Hepatocyte (in vitro differentiated cells): ENCODE measurements around the gene NEURL4.

Source experiments
- EZH2 ChIP-seq: fragments of 200-600 bp; sonication (generic); IDR thresholded peaks from 2 replicates; pipeline ENCODE4 v1.6.1; 2016; ENCODE audit warnings: antibody characterized with exemption, mild to moderate bottlenecking, borderline replicate concordance
- EZH2phosphoT487 ChIP-seq: fragments of 200-600 bp; sonication (generic); IDR thresholded peaks from one replicate; pipeline ENCODE4 v1.6.1; 2018; ENCODE audit warnings: antibody characterized with exemption, mild to moderate bottlenecking, low read depth, moderate library complexity; ENCODE audit not compliant: unreplicated experiment, severe bottlenecking
- TF ChIP-seq, protein P1 (sequence below): fragments of 200-600 bp; sonication (generic); IDR thresholded peaks from 2 replicates; pipeline ENCODE4 v1.5.1; 2016; ENCODE audit warnings: antibody characterized with exemption, mild to moderate bottlenecking; ENCODE audit not compliant: poor library complexity

DNA sequence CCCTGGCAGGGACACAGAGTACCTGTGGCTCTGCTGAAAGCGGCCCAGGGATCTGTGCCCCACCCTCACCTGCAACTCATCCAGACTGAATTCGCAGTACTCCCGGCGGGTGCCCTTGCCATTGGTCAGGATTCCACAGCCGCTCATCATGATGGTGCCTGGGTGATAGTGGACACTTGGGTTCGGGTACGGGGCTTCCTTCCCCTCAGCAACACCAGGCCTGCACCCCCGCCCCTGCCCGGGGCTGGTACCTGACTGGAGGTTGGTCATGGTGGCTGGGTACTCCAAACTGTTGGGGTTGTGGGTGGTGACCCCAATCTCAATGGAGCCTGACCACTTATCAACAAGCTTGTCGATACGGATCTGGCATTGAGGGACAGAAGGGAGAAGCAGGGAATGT lies 2.9 kb downstream of the NEURL4 start:
- TF ChIP-seq, protein P1, sequence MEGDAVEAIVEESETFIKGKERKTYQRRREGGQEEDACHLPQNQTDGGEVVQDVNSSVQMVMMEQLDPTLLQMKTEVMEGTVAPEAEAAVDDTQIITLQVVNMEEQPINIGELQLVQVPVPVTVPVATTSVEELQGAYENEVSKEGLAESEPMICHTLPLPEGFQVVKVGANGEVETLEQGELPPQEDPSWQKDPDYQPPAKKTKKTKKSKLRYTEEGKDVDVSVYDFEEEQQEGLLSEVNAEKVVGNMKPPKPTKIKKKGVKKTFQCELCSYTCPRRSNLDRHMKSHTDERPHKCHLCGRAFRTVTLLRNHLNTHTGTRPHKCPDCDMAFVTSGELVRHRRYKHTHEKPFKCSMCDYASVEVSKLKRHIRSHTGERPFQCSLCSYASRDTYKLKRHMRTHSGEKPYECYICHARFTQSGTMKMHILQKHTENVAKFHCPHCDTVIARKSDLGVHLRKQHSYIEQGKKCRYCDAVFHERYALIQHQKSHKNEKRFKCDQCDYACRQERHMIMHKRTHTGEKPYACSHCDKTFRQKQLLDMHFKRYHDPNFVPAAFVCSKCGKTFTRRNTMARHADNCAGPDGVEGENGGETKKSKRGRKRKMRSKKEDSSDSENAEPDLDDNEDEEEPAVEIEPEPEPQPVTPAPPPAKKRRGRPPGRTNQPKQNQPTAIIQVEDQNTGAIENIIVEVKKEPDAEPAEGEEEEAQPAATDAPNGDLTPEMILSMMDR: no peak
- TF ChIP-seq EZH2 (no peak), EZH2phosphoT487 (no peak)
